Activated CD8-positive, alpha-beta T cell treated with anti-CD3 and anti-CD28 coated beads, Interleukin-2, amount 10 ng/mL, durations not matched to agents 7 days and 5 days (primary cell): ENCODE results near the gene PPFIA4. TPM values are rescaled to one million over a fixed set of nuclear protein-coding genes. Genes with fewer than 3 reads are reported as not detected.

ENCODE experiments used
- ATAC-seq: fragments of 150-1000 bp; cut with Tn5 transposase; one replicate; pipeline ENCODE4 v1.10.0; 2021; ENCODE audit warnings: moderate library complexity
- CTCF ChIA-PET: fragments of 350-600 bp; sonication (Branson Sonifier 250); formaldehyde crosslinking; loops from one replicate; lab custom pipeline; 2021; ENCODE audit warnings: antibody characterized with exemption; lab: Charles Lee
- POLR2A ChIA-PET: fragments of 350-600 bp; sonication (Branson Sonifier 250); formaldehyde crosslinking; loops from one replicate; lab custom pipeline; 2021; ENCODE audit warnings: antibody characterized with exemption; lab: Charles Lee
- DNase-seq: peaks from one replicate; pipeline ENCODE4 v3.0.0-alpha.2; 2020
- H3K27ac Mint-ChIP-seq: one replicate; pipeline ENCODE4 v1.8.0; 2021; ENCODE audit warnings: mild to moderate bottlenecking, mixed read lengths
- H3K27me3 Mint-ChIP-seq: one replicate; pipeline ENCODE4 v1.8.0; 2021; ENCODE audit warnings: low read depth, mixed read lengths
- H3K36me3 Mint-ChIP-seq: one replicate; pipeline ENCODE4 v1.8.0; 2021; ENCODE audit warnings: low read depth, mixed read lengths
- H3K4me1 Mint-ChIP-seq: one replicate; pipeline ENCODE4 v1.8.0; 2021; ENCODE audit warnings: low read depth, mixed read lengths
- H3K4me3 Mint-ChIP-seq: one replicate; pipeline ENCODE4 v1.8.0; 2021; ENCODE audit warnings: mild to moderate bottlenecking, mixed read lengths
- H3K9me3 Mint-ChIP-seq: one replicate; pipeline ENCODE4 v1.8.0; 2022; ENCODE audit warnings: mixed read lengths; ENCODE audit not compliant: insufficient read depth
- total RNA-seq, 2 experiments: library from RNA; stranded (reverse); gene quantifications; one replicate each; pipeline ENCODE4 v1.2.3, GENCODE V29; 2021

The PPFIA4 gene
- total RNA-seq, 2 experiments from 2014 or later: 31.9 to 32.0 TPM

DNA sequence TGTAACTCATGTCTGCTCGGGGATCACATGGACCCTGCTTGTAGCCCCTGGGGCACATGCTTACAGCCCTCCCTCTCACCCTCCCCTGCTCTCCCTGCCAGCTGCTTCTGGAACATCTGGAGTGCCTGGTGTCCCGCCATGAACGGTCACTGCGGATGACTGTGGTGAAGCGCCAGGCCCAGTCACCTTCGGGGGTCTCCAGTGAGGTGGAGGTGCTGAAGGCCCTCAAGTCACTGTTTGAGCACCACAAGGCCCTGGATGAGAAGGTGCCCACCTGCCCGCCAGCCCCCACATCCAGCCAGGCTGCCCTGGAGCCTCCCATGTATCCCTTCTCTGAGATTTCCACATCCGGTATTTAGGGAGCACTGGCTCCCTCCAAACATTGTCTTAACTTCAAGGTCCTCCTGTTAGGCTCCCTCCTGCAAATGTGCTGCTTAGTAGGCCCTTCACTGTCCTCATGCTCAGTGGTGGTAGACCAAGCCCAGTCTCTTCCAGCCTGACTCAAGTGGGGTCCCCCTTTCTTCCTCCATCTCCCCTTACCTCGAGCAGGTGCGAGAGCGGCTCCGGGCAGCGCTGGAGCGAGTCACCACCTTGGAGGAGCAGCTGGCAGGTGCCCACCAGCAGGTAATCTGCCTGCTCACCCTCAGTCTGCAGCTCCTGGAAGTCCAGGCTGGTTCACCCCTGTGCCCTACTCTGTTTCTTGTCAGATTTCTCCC, 17.7 kb downstream of the PPFIA4 start:
- Mint-ChIP-seq H3K9me3 (no peaks in the 10 kb centered on the region), H3K27me3 (no peaks in the 10 kb centered on the region), H3K27ac (no peak overlapping the region), H3K36me3 (peaks cover 3% of the 10 kb centered on the region), H3K4me1 (no peaks in the 10 kb centered on the region), H3K4me3 (no peak overlapping the region)
- ChIA-PET POLR2A (no interaction called here), CTCF (interaction anchor here (2.4 kb wide), 1 partner anchor 128 kb away, joined by 10 read pairs; no protein-coding TSS in a partner anchor)
- DNase-seq: no peak
- ATAC-seq: no peak

DNA sequence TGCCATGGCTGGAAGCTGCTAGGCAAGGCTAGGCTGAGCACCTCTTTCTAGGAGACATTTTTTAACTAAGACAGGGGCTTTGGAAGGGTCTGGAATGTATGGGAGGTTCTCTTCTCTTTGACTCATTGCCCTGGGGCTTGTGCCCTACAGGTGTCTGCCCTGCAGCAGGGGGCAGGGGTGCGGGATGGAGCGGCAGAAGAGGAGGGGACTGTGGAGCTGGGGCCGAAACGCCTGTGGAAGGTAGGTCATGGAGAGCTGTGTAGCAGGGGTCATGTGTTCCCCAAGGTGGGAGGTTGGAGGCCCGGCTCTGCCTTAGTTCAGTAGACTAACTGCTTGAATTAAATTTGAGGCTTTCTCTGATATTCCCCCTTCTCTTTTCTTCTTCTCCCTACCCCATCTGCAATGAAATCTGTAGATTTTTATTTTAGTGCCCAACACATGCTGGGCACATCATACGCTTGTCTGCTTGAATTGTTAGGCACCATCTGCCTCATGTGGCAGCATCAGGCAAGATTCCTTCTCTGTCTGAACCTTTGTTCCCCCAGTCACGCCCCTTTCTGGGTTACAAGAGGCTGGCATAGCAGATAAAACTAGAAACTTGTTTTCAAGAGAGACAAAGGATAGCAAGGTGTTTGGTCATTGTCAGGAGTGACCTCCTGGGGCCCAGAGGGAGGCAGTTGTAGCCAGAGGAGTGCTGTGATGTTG, 18.4 kb downstream of the PPFIA4 start:
- H3K27me3 Mint-ChIP-seq: no peaks in the 10 kb centered on the region

DNA sequence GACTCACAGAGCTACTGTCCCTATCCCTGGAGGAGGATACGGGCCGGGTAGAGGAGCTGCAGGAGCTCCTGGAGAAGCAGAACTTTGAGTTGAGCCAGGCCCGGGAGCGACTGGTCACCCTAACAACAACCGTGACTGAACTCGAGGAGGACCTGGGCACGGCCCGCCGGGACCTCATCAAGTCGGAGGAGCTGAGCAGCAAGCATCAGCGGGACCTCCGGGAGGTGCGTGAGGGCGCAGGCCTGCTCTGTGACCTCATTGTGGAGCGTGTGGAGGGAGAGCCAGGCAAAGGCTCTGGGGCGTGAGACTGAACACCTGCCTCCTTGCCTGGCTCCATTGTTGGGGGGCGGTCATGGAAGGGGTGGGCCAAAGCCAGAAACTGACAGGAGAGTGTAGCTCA, 19.0 kb downstream of the PPFIA4 start:
- ATAC-seq: no peak
- Mint-ChIP-seq H3K27me3 (no peaks in the 10 kb centered on the region), H3K36me3 (peaks cover 3% of the 10 kb centered on the region), H3K27ac (no peak overlapping the region), H3K9me3 (no peaks in the 10 kb centered on the region), H3K4me3 (no peak overlapping the region), H3K4me1 (no peaks in the 10 kb centered on the region)
- no peak for DNase-seq
- CTCF ChIA-PET: no interaction called here
- POLR2A ChIA-PET: no interaction called here

More for the DNA sequence above, 18.4 kb downstream of the PPFIA4 start:
- Mint-ChIP-seq H3K4me3 (no peak overlapping the region), H3K27ac (no peak overlapping the region), H3K9me3 (no peaks in the 10 kb centered on the region), H3K4me1 (no peaks in the 10 kb centered on the region), H3K36me3 (peaks cover 3% of the 10 kb centered on the region)
- ATAC-seq: no peak
- POLR2A ChIA-PET: no interaction called here
- no peak for DNase-seq
- CTCF ChIA-PET: no interaction called here

DNA sequence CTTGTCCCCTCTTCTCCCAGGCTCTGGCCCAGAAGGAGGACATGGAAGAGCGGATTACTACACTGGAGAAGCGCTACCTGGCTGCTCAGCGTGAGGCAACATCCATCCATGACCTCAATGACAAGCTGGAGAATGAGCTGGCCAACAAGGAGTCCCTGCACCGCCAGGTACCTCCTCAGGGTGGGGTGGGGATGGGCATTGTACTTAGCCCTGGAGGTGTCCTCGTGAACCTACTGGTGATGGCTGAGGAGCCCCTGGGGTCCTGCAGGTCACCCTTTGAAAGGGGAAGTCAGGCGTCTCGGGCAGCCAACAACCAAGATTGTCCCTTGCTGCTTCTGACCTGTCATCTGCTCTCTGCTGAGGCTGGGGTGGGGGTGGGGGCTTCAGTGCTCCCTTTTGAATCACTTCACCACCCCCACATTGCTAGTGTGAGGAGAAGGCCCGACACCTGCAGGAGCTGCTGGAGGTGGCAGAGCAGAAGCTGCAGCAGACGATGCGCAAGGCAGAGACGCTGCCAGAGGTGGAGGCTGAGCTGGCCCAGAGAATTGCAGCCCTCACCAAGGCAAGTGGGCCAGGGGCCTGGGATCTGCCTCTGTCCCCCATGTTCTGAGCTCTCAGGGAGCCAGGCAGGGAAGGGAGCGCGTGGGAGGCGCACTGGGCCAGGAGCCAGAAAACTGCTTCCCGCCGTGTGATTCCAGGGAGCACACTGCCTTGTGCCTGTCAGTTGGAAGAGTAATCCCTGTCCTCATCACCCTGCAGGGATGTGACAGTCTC, 19.7 kb downstream of the PPFIA4 start:
- H3K4me3 Mint-ChIP-seq: no peak overlapping the region
- ATAC-seq (no peak), DNase-seq (no peak)
- H3K27ac Mint-ChIP-seq: no peak overlapping the region
- H3K27me3 Mint-ChIP-seq: no peaks in the 10 kb centered on the region
- ChIA-PET CTCF (interaction anchor here (1.1 kb wide), 1 partner anchor 217 kb away, joined by 3 read pairs; no protein-coding TSS in a partner anchor), POLR2A (no interaction called here)
- H3K9me3 Mint-ChIP-seq: no peaks in the 10 kb centered on the region
- peaks cover 3% of the 10 kb centered on the region for H3K36me3 Mint-ChIP-seq
- H3K4me1 Mint-ChIP-seq: no peaks in the 10 kb centered on the region

DNA sequence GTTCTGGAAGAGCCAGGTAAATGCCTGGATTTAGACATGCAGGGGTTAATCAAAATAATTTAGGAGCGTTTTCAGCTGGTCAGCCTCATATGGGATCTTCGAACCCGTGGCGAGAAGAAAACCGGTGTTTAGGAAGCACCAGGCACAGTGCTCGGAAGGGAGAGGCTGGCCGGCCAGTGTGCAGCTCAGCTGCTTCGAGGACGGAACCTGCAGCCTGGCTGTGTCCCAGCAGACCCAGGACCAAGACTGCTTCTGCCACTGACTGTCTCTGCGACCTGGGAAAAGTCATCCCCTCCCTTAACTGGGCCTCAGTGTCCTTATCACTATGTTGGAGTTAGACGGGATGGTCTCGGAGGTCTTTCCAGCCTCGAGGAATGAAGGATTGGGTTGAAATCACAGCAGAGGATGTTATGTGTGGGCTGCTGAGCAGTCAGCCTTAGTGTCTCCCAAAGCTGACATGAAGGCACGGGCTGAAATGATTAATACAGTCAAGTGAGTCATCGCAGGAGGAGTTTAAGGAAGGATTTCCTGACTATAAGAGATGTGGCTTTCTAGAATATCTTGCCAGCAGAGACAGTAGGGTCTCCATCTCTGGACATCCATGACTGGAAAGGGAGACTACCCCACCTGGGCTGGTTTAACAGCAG, 20.8 kb downstream of the PPFIA4 start:
- ATAC-seq: no peak
- Mint-ChIP-seq H3K4me3 (no peak overlapping the region), H3K27me3 (no peaks in the 10 kb centered on the region), H3K27ac (no peak overlapping the region), H3K4me1 (no peaks in the 10 kb centered on the region), H3K36me3 (peaks cover 3% of the 10 kb centered on the region), H3K9me3 (no peaks in the 10 kb centered on the region)
- DNase-seq: no peak
- ChIA-PET POLR2A (no interaction called here), CTCF (no interaction called here)

DNA sequence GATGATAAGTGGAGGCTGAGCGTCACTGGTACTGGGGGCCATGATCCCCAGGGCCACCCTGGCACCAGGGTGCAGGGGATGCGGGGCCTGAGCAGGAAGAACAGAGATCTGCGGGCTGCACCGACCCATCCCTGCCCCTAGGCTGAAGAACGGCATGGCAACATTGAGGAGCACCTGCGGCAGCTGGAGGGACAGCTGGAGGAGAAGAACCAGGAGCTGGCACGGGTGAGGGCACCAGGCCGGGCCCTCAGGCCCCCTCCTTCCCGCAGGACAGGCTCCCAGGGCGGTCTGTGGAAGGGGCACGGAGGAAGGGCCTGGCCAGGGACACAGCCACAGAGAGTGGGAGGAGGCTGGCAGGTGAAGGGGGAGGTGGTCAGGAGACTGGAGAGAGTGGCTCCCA, 21.8 kb downstream of the PPFIA4 start:
- H3K9me3 Mint-ChIP-seq: no peaks in the 10 kb centered on the region
- DNase-seq (no peak), ATAC-seq (no peak)
- no peaks in the 10 kb centered on the region for H3K4me1 Mint-ChIP-seq
- H3K4me3 Mint-ChIP-seq: no peak overlapping the region
- CTCF ChIA-PET: interaction anchor here (1.0 kb wide), 1 partner anchor 9 kb away, joined by 3 read pairs; no protein-coding TSS in a partner anchor
- no peaks in the 10 kb centered on the region for H3K27me3 Mint-ChIP-seq
- POLR2A ChIA-PET: no interaction called here
- H3K36me3 Mint-ChIP-seq: peaks cover 3% of the 10 kb centered on the region
- H3K27ac Mint-ChIP-seq: no peak overlapping the region

DNA sequence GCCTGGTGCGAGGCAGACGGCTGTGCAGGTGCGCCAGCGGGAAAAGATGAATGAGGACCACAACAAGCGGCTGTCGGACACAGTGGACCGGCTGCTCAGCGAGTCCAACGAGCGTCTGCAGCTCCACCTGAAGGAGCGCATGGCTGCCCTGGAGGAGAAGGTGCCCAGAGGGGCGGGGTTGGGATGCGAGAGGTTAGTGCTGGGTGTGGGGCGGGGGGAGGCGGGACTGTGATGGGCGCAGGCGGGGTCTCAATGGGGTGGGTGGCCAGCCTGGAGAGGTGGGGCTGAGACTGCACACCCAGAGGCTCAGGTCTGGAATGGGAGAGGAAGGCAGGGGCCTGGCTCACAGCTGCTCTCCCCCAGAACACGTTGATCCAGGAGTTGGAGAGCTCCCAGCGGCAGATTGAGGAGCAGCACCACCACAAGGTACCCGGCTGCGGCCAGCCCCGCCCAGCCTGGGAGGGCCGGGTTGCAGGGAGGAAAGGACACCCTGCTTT, 22.3 kb downstream of the PPFIA4 start:
- Mint-ChIP-seq H3K9me3 (no peaks in the 10 kb centered on the region), H3K4me1 (no peaks in the 10 kb centered on the region), H3K4me3 (no peak overlapping the region), H3K27ac (no peak overlapping the region), H3K27me3 (no peaks in the 10 kb centered on the region), H3K36me3 (peaks cover 3% of the 10 kb centered on the region)
- POLR2A ChIA-PET: no interaction called here
- ATAC-seq (no peak), DNase-seq (no peak)
- CTCF ChIA-PET: interaction anchor here (1.0 kb wide), 1 partner anchor 9 kb away, joined by 3 read pairs; no protein-coding TSS in a partner anchor

DNA sequence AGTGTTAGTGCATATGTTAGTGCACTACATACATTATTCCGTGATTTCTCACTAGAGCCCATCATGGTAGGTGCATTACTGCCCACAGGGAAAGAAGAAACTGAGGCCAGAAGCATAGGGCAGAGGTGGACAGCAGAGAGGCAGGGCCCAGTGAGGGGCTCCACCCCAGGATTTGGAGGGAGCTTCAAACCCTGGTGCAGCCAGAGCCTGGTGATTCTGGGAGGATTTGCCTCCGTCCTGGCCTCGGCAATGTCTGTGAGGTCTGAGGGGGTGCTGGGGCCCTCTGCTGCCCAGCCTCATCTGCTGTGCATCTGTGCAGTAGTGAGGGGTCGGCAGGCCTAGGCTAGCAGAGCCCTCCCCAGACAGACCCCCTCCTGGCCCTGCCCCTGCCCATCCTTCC, 22.8 kb downstream of the PPFIA4 start:
- ChIA-PET POLR2A (no interaction called here), CTCF (interaction anchor here (1.0 kb wide), 1 partner anchor 10 kb away, joined by 3 read pairs; no protein-coding TSS in a partner anchor)
- ATAC-seq: no peak
- H3K9me3 Mint-ChIP-seq: no peaks in the 10 kb centered on the region
- H3K4me3 Mint-ChIP-seq: no peak overlapping the region
- H3K4me1 Mint-ChIP-seq: no peaks in the 10 kb centered on the region
- H3K27me3 Mint-ChIP-seq: no peaks in the 10 kb centered on the region
- H3K27ac Mint-ChIP-seq: no peak overlapping the region
- peaks cover 3% of the 10 kb centered on the region for H3K36me3 Mint-ChIP-seq
- DNase-seq: no peak

DNA sequence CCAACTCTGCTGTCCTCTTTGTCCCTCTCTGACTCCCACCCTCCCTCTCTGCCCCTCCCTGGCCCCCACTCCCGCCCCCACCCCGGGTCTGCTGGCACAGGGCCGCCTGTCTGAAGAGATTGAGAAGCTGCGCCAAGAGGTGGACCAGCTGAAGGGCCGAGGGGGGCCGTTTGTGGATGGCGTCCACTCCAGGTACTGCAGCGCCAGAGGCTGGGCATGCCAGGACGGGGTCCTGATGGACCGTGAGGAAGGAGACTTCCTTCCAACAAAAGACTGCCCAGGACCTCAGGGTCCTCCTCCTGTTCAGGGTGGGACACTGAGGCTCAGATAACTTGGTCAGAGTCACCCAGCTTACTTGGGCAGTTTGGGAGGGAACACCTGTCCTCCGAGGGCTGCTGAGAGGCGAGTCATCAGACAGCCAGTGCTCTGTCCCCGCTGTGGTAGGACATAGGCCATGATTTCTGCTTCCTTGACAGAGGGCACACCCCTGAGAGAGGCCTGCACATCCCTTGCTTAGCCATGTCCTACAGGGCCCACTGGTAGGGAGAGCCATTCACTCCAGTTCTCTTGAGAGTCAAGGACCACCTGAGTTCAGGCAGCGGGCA, 23.4 kb downstream of the PPFIA4 start:
- ATAC-seq (no peak), DNase-seq (no peak)
- H3K27me3 Mint-ChIP-seq: no peaks in the 10 kb centered on the region

DNA sequence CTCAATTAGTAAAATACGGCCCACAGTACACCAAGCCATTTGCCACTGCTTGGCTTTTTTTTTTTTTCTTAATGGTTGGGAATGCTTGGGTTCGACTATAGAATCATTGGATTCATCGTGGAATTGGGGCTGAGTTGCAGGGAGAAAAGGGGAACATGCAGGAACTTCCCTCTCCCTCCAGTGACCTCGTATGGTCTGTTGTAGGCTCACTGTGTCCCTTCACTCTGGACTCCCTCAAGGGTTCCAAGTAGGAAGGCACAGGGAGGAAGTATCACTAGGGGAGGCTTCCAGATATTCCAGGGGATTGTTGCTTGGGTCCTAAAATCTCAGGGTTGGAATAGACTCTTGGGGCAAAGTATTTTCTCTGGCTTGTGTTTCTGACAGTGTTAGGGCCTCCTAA, 24.5 kb downstream of the PPFIA4 start:
- ATAC-seq: no peak
- Mint-ChIP-seq H3K27ac (no peak overlapping the region), H3K36me3 (no peaks in the 10 kb centered on the region), H3K9me3 (no peaks in the 10 kb centered on the region), H3K27me3 (no peaks in the 10 kb centered on the region), H3K4me1 (no peaks in the 10 kb centered on the region), H3K4me3 (no peak overlapping the region)
- CTCF ChIA-PET: interaction anchor here (6.5 kb wide), 1 partner anchor 11 kb away, joined by 36 read pairs; no protein-coding TSS in a partner anchor
- POLR2A ChIA-PET: no interaction called here
- DNase-seq: no peak

More for the DNA sequence above, 23.4 kb downstream of the PPFIA4 start:
- no peak overlapping the region for H3K27ac Mint-ChIP-seq
- no peaks in the 10 kb centered on the region for H3K9me3 Mint-ChIP-seq
- POLR2A ChIA-PET: no interaction called here
- CTCF ChIA-PET: interaction anchor here (1.0 to 6.5 kb wide), 2 partner anchors 10 to 28 kb away, joined by 3 to 36 read pairs; no protein-coding TSS in a partner anchor
- H3K36me3 Mint-ChIP-seq: peaks cover 3% of the 10 kb centered on the region
- no peak overlapping the region for H3K4me3 Mint-ChIP-seq
- H3K4me1 Mint-ChIP-seq: no peaks in the 10 kb centered on the region

DNA sequence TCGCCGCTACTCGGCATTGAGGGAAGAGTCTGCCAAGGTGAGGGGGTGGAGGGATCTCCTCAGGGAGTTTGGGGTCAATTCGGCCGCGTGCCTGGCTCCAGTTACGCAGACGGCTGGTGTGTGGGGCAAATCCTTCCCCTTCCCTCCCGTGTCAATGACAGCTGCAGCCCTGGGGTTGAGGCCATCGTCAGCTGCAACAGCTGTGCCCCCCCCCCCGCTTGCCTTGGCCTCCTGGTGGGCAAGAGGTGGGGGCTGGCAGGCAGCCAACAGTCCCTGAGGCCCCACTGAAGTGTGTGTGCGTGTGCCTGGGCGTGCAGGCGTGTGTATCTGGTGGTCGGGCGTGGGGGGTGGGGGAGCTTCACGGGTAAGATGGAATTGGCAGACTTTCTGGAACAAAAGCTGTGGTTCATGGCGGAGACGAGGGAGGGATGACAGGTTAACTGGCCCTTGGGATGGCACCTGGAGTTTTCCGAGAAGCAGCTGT, 25.6 kb downstream of the PPFIA4 start:
- CTCF ChIA-PET: interaction anchor here (6.5 kb wide), 1 partner anchor 12 kb away, joined by 36 read pairs; no protein-coding TSS in a partner anchor
- H3K4me3 Mint-ChIP-seq: no peak overlapping the region
- ATAC-seq: no peak
- no peaks in the 10 kb centered on the region for H3K9me3 Mint-ChIP-seq
- no peak overlapping the region for H3K27ac Mint-ChIP-seq
- no peaks in the 10 kb centered on the region for H3K4me1 Mint-ChIP-seq
- no peaks in the 10 kb centered on the region for H3K27me3 Mint-ChIP-seq
- no peak for DNase-seq
- H3K36me3 Mint-ChIP-seq: peaks cover 3% of the 10 kb centered on the region
- POLR2A ChIA-PET: no interaction called here
